Liver (tissue), 3 donors: ENCODE measurements around the gene MAPKAPK3.

Source experiments
- ATF3 ChIP-seq: IDR thresholded peaks from 2 replicates; pipeline ENCODE4 v1.6.1; 2016; ENCODE audit warnings: antibody characterized with exemption
- CTCF ChIP-seq: fragments of 150-350 bp; IDR thresholded peaks from 2 replicates; pipeline ENCODE4 v1.5.1; 2017; ENCODE audit warnings: improper control_type of control experiment, low read depth, low read length; ENCODE audit not compliant: missing input control
- EGR1 ChIP-seq, 2 donors: IDR thresholded peaks; 2 replicates each; pipeline ENCODE4 v1.6.1; 2016 to 2018; ENCODE audit warnings: antibody characterized with exemption in 2 of 2, low read depth in 2 of 2
- GABPA ChIP-seq, 2 donors: IDR thresholded peaks in 1 of 2; conservative IDR thresholded peaks in 1 of 2; 2 replicates each; pipeline ENCODE4 v1.6.1; 2016; ENCODE audit warnings: antibody characterized with exemption in 2 of 2, mild to moderate bottlenecking in 1 of 2, moderate library complexity in 1 of 2
- HNF4G ChIP-seq: IDR thresholded peaks from 2 replicates; pipeline ENCODE4 v1.6.1; 2016; ENCODE audit warnings: antibody characterized with exemption
- JUND ChIP-seq, 2 donors: IDR thresholded peaks; 2 replicates each; pipeline ENCODE4 v1.6.1; 2016; ENCODE audit warnings: antibody characterized with exemption in 2 of 2
- MAX ChIP-seq: IDR thresholded peaks from 2 replicates; pipeline ENCODE4 v1.6.1; 2016; ENCODE audit warnings: antibody characterized with exemption
- NR2F2 ChIP-seq: IDR thresholded peaks from 2 replicates; pipeline ENCODE4 v1.6.1; 2016; ENCODE audit warnings: antibody characterized with exemption
- RAD21 ChIP-seq, 2 donors: IDR thresholded peaks; 2 replicates each; pipeline ENCODE4 v1.6.1; 2016; ENCODE audit warnings: antibody characterized with exemption in 2 of 2, mild to moderate bottlenecking in 2 of 2
- REST ChIP-seq: IDR thresholded peaks from 2 replicates; pipeline ENCODE4 v1.6.1; 2016; ENCODE audit warnings: antibody characterized with exemption, mild to moderate bottlenecking
- RXRA ChIP-seq, 2 donors: IDR thresholded peaks; 2 replicates each; pipeline ENCODE4 v1.6.1; 2017 to 2018; ENCODE audit warnings: antibody characterized with exemption in 2 of 2, mild to moderate bottlenecking in 1 of 2
- TAF1 ChIP-seq: conservative IDR thresholded peaks from 2 replicates; pipeline ENCODE4 v1.6.1; 2016; ENCODE audit warnings: antibody characterized with exemption, mild to moderate bottlenecking
- YY1 ChIP-seq: IDR thresholded peaks from 2 replicates; pipeline ENCODE4 v1.6.1; 2016; ENCODE audit warnings: antibody characterized with exemption, mild to moderate bottlenecking
- donor health status: healthy.
- donor health status: healthy.

- TF ChIP-seq CTCF (no peak), EGR1 (IDR thresholded peaks at IDR 0.05; ENCODE audit: low read depth in 2 of 2) (no peak), HNF4G (no peak), TAF1 (no peak), MAX (no peak), REST (no peak), JUND (IDR thresholded peaks at IDR 0.05) (no peak), YY1 (no peak), GABPA (IDR thresholded peaks at IDR 0.05 in 1 of 2, conservative IDR thresholded peaks at IDR 0.05 in 1 of 2) (no peak), RAD21 (IDR thresholded peaks at IDR 0.05) (no peak), RXRA (IDR thresholded peaks at IDR 0.05) (no peak), ATF3 (no peak), NR2F2 (no peak)
Observed at GRCh38 chr3:50606596-50606995, 10.4 kb upstream of the MAPKAPK3 start.
